HEK293 (cell line): ENCODE data around the gene VASN.
A peak's percentile ranks its signal among the peaks of the same experiment; 100 is the strongest.

Experiments used
- CTCF ChIA-PET: fragments of 350-600 bp; formaldehyde crosslinking; extraction: SDS; loops from one replicate; lab custom pipeline; 2021; ENCODE audit warnings: antibody characterized with exemption; lab: Yijun Ruan, JAX
- POLR2A ChIA-PET: fragments of 300-600 bp; formaldehyde crosslinking; extraction: SDS; loops from one replicate; lab custom pipeline; 2020; ENCODE audit warnings: antibody characterized with exemption, inconsistent platforms; lab: Yijun Ruan, JAX
- H3K27ac ChIP-seq: fragments of 200-500 bp; sonication (Bioruptor generic); 2 replicates; pipeline ENCODE4 v1.5.1; 2014; ENCODE audit warnings: low read depth, low read length, control low read depth, inconsistent platforms; ENCODE audit errors: extremely low read depth
- H3K36me3 ChIP-seq, 2 experiments: fragments of 200-500 bp in 1 of 2; sonication (Bioruptor generic) in 1 of 2; 1 replicate in 1 of 2; 2 replicates in 1 of 2; pipeline ENCODE4 v1.5.1; 2014 to 2017; ENCODE audit warnings: inconsistent platforms in 2 of 2, low read length in 2 of 2; ENCODE audit not compliant: control insufficient read depth in 2 of 2, insufficient read depth in 1 of 2
- H3K4me1 ChIP-seq: fragments of 200-500 bp; sonication (Bioruptor generic); 2 replicates; pipeline ENCODE4 v1.5.1; 2014; ENCODE audit warnings: mild to moderate bottlenecking, low read length, inconsistent platforms; ENCODE audit not compliant: control insufficient read depth, insufficient read depth
- H3K4me3 ChIP-seq: 2 replicates; pipeline ENCODE4 v1.5.1; 2011; ENCODE audit warnings: low read depth, mild to moderate bottlenecking, control low read depth, low read length, moderate library complexity
- H3K9me3 ChIP-seq: fragments of 200-500 bp; sonication (Bioruptor generic); 2 replicates; pipeline ENCODE4 v1.5.1; 2014; ENCODE audit warnings: low read depth, low read length, inconsistent platforms; ENCODE audit not compliant: control insufficient read depth, insufficient read depth
- GLI2 ChIP-seq: fragments of 450-650 bp; formaldehyde crosslinking; IDR thresholded peaks from 2 replicates; pipeline ENCODE4; 2017; ENCODE audit warnings: missing biosample characterization, missing genetic modification characterization, low read depth, borderline replicate concordance
- KLF16 ChIP-seq: fragments of 450-650 bp; formaldehyde crosslinking; IDR thresholded peaks from 2 replicates; pipeline ENCODE4 v1.5.1; 2017; ENCODE audit warnings: missing biosample characterization, missing genetic modification characterization
- SP2 ChIP-seq: fragments of 450-650 bp; formaldehyde crosslinking; IDR thresholded peaks from 2 replicates; pipeline ENCODE4 v1.5.1; 2016; ENCODE audit warnings: missing biosample characterization, missing genetic modification characterization
- TCF7L2 ChIP-seq: IDR thresholded peaks from 2 replicates; pipeline ENCODE4 v1.6.1; 2011; ENCODE audit warnings: low read depth, mild to moderate bottlenecking, inconsistent platforms, low read length, moderate library complexity, borderline replicate concordance
- TRIM28 ChIP-seq: IDR thresholded peaks from 2 replicates; pipeline ENCODE4 v1.6.1; 2011; ENCODE audit warnings: low read length, control low read depth, borderline replicate concordance
- TSHZ1 ChIP-seq: fragments of 450-650 bp; formaldehyde crosslinking; IDR thresholded peaks from 2 replicates; pipeline ENCODE4 v1.5.1; 2016; ENCODE audit warnings: missing biosample characterization, missing genetic modification characterization, borderline replicate concordance
- ZBTB1 ChIP-seq: fragments of 450-650 bp; formaldehyde crosslinking; IDR thresholded peaks from 2 replicates; pipeline ENCODE4 v1.5.1; 2016; ENCODE audit warnings: missing biosample characterization, missing genetic modification characterization
- ZBTB26 ChIP-seq: fragments of 450-650 bp; formaldehyde crosslinking; optimal IDR thresholded peaks from 2 replicates; pipeline ENCODE3; 2016; ENCODE audit warnings: missing biosample characterization, mild to moderate bottlenecking, missing genetic modification characterization
- ZBTB48 ChIP-seq: fragments of 450-650 bp; formaldehyde crosslinking; IDR thresholded peaks from 2 replicates; pipeline ENCODE4 v1.5.1; 2016; ENCODE audit warnings: missing biosample characterization, missing genetic modification characterization
- ZBTB8A ChIP-seq: fragments of 450-650 bp; formaldehyde crosslinking; IDR thresholded peaks from 2 replicates; pipeline ENCODE4 v1.5.1; 2016; ENCODE audit warnings: missing biosample characterization, missing genetic modification characterization
- ZIC2 ChIP-seq: fragments of 450-650 bp; formaldehyde crosslinking; IDR thresholded peaks from 2 replicates; pipeline ENCODE4 v1.5.1; 2016; ENCODE audit warnings: missing biosample characterization, missing genetic modification characterization
- ZNF112 ChIP-seq: fragments of 450-650 bp; formaldehyde crosslinking; IDR thresholded peaks from 2 replicates; pipeline ENCODE4 v1.5.0; 2017; ENCODE audit warnings: missing biosample characterization, missing genetic modification characterization
- ZNF114 ChIP-seq: fragments of 450-650 bp; formaldehyde crosslinking; IDR thresholded peaks from 2 replicates; pipeline ENCODE4 v1.5.0; 2017; ENCODE audit warnings: missing biosample characterization, missing genetic modification characterization
- ZNF184 ChIP-seq: fragments of 450-650 bp; IDR thresholded peaks from 2 replicates; pipeline ENCODE4 v1.5.1; 2018; ENCODE audit warnings: missing biosample characterization, mild to moderate bottlenecking, missing genetic modification characterization
- ZNF211 ChIP-seq: fragments of 450-650 bp; formaldehyde crosslinking; IDR thresholded peaks from 2 replicates; pipeline ENCODE4 v1.5.1; 2016; ENCODE audit warnings: low read depth, missing biosample characterization, missing genetic modification characterization
- ZNF214 ChIP-seq: fragments of 450-650 bp; formaldehyde crosslinking; IDR thresholded peaks from 2 replicates; pipeline ENCODE4 v1.5.1; 2017; ENCODE audit warnings: missing biosample characterization, mild to moderate bottlenecking, missing genetic modification characterization, borderline replicate concordance
- ZNF433 ChIP-seq: fragments of 450-650 bp; formaldehyde crosslinking; IDR thresholded peaks from 2 replicates; pipeline ENCODE4 v1.5.1; 2016; ENCODE audit warnings: missing biosample characterization, missing genetic modification characterization, low read depth
- ZNF513 ChIP-seq: fragments of 450-650 bp; IDR thresholded peaks from 2 replicates; pipeline ENCODE4 v1.5.1; 2018; ENCODE audit warnings: missing biosample characterization, missing genetic modification characterization
- ZNF544 ChIP-seq: fragments of 450-650 bp; formaldehyde crosslinking; IDR thresholded peaks from 2 replicates; pipeline ENCODE4 v1.5.0; 2017; ENCODE audit warnings: missing biosample characterization, missing genetic modification characterization
- ZNF548 ChIP-seq: fragments of 450-650 bp; formaldehyde crosslinking; IDR thresholded peaks from 2 replicates; pipeline ENCODE4 v1.5.1; 2016; ENCODE audit warnings: missing biosample characterization, missing genetic modification characterization
- ZNF561 ChIP-seq: fragments of 450-650 bp; IDR thresholded peaks from 2 replicates; pipeline ENCODE4 v1.5.1; 2018; ENCODE audit warnings: missing biosample characterization, missing genetic modification characterization, borderline replicate concordance
- ZNF585B ChIP-seq: fragments of 450-650 bp; formaldehyde crosslinking; IDR thresholded peaks from 2 replicates; pipeline ENCODE4 v1.5.1; 2016; ENCODE audit warnings: missing biosample characterization, missing genetic modification characterization
- ZNF623 ChIP-seq: fragments of 450-650 bp; formaldehyde crosslinking; IDR thresholded peaks from 2 replicates; pipeline ENCODE4 v1.5.1; 2016; ENCODE audit warnings: missing biosample characterization, missing genetic modification characterization
- ZNF664 ChIP-seq: fragments of 450-650 bp; formaldehyde crosslinking; IDR thresholded peaks from 2 replicates; pipeline ENCODE4 v1.5.1; 2016; ENCODE audit warnings: missing biosample characterization, missing genetic modification characterization
- ZNF670 ChIP-seq: fragments of 450-650 bp; formaldehyde crosslinking; IDR thresholded peaks from 2 replicates; pipeline ENCODE4 v1.5.1; 2016; ENCODE audit warnings: missing biosample characterization, missing genetic modification characterization, low read depth
- ZNF76 ChIP-seq: fragments of 450-650 bp; formaldehyde crosslinking; IDR thresholded peaks from 2 replicates; pipeline ENCODE4; 2016; ENCODE audit warnings: low read depth, missing biosample characterization, missing genetic modification characterization, borderline replicate concordance
- ZNF785 ChIP-seq: fragments of 450-650 bp; formaldehyde crosslinking; IDR thresholded peaks from 2 replicates; pipeline ENCODE4 v1.5.1; 2016; ENCODE audit warnings: missing biosample characterization, missing genetic modification characterization

Gene VASN

GRCh38 chr16:4323845-4324488 lies 47.7 kb upstream of the VASN start (continued):
- peak; percentile 11 for TF ChIP-seq ZBTB26
- TF ChIP-seq ZBTB48: peak; percentile 58; the same call in 1 of the 2 replicates
- no peak for TF ChIP-seq TRIM28
- TF ChIP-seq ZBTB8A (tag by site-specific recombination): no peak
- no peak for TF ChIP-seq KLF16
- TF ChIP-seq ZNF785: no peak
- TF ChIP-seq ZNF76 (tag by site-specific recombination): no peak

- Histone ChIP-seq H3K27ac (no peak overlapping the region), H3K9me3 (no peaks in the 10 kb centered on the region), H3K36me3 (no peaks in the 10 kb centered on the region), H3K4me3 (no peak overlapping the region), H3K4me1 (no peaks in the 10 kb centered on the region)
- TF ChIP-seq ZNF664 (tag by site-specific recombination) (peak; percentile 91), TSHZ1 (no peak), ZIC2 (tag by site-specific recombination) (0 out of 2 replicates have a peak, but pooled peaks have one; percentile 16)
- CTCF ChIA-PET: interaction anchor here (0.9 kb wide), 1 partner anchor 70 kb away, joined by 3 read pairs; no protein-coding TSS in a partner anchor
- POLR2A ChIA-PET: interaction anchor here (0.6 kb wide), 1 partner anchor 473 kb away, joined by 3 read pairs; no protein-coding TSS in a partner anchor
These were observed 47.0 kb upstream of the VASN start for GRCh38 chr16:4324492-4325252.

GRCh38 chr16:4325253-4325758 lies 46.3 kb upstream of the VASN start:
- Histone ChIP-seq H3K4me3 (no peak overlapping the region), H3K36me3 (no peaks in the 10 kb centered on the region), H3K4me1 (no peaks in the 10 kb centered on the region), H3K9me3 (no peaks in the 10 kb centered on the region), H3K27ac (no peak overlapping the region)
- ChIA-PET POLR2A (no interaction called here), CTCF (interaction anchor here (0.7 to 1.1 kb wide), 3 partner anchors 16 to 250 kb away, joined by 3 read pairs; no protein-coding TSS in a partner anchor)
- TF ChIP-seq ZNF214 (no peak), ZNF211 (tag by site-specific recombination) (no peak), ZNF548 (tag by site-specific recombination) (no peak), ZNF184 (tag by site-specific recombination) (no peak), TCF7L2 (no peak), ZNF670 (tag by site-specific recombination) (no peak), ZNF112 (tag by site-specific recombination) (no peak), GLI2 (tag by site-specific recombination) (no peak), ZBTB1 (tag by site-specific recombination) (no peak), ZNF433 (tag by site-specific recombination) (no peak), SP2 (tag by site-specific recombination) (no peak), ZNF513 (tag by site-specific recombination) (no peak), ZNF623 (no peak), ZNF114 (tag by site-specific recombination) (no peak), ZNF585B (no peak), ZNF544 (no peak), ZNF561 (no peak)
